PFSK-1 (cell line): ENCODE data around the gene ART4.

Experiments
- FOXP2 ChIP-seq: optimal IDR thresholded peaks from 2 replicates; pipeline ENCODE3; 2011; ENCODE audit warnings: borderline replicate concordance, control low read depth, inconsistent platforms; ENCODE audit not compliant: insufficient read depth; ENCODE audit errors: extremely low read length, extremely low read depth
- POLR2AphosphoS5 ChIP-seq: IDR thresholded peaks from 2 replicates; pipeline ENCODE4 v1.6.1; 2012; ENCODE audit warnings: low read depth, mild to moderate bottlenecking, control low read depth, low read length, moderate library complexity
- REST ChIP-seq, 2 experiments: IDR thresholded peaks; 2 replicates each; pipeline versions ENCODE4 v1.6.1 to v1.8.0; 2011 to 2012; ENCODE audit warnings: low read depth in 2 of 2, low read length in 2 of 2, control low read depth in 1 of 2, inconsistent platforms in 1 of 2, mild to moderate bottlenecking in 1 of 2, moderate library complexity in 1 of 2; ENCODE audit not compliant: insufficient read depth in 1 of 2
- SIN3A ChIP-seq: IDR thresholded peaks from 2 replicates; pipeline ENCODE4 v1.6.1; 2012; ENCODE audit warnings: mild to moderate bottlenecking, low read length, moderate library complexity, borderline replicate concordance; ENCODE audit not compliant: insufficient read depth
- TAF1 ChIP-seq: IDR thresholded peaks from 2 replicates; pipeline ENCODE4 v1.6.1; 2012; ENCODE audit warnings: low read length, control low read depth, borderline replicate concordance; ENCODE audit not compliant: insufficient read depth

ART4 gene

GRCh38 chr12:14775636-14775980, 67.7 kb downstream of the ART4 start:
- TF ChIP-seq REST (IDR thresholded peaks at IDR 0.05; ENCODE audit: insufficient read depth in 1 of 2, low read depth in 2 of 2, low read length in 2 of 2) (no peak), TAF1 (no peak), POLR2AphosphoS5 (no peak), SIN3A (no peak), FOXP2 (no peak)
